ENCODE data around the gene COPB1.

DNA sequence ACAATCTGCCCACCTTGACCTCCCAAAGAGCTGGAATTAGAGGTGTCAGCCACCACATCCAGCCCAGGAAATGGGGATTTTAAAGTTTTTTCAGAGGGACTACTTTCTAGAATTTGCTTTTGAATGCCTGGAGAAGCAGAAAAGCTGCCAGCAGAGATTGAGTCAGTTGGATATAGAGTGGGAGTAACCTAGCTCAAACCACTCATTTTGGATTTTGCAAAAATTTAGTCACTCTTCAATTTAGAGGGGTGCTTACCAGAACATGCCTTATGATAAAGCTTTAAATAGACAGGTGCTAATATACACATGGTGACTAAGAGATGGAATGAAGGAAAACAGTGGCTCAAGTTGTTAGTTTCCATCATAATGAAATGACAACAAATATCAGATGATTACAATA is 47.1 kb upstream of the COPB1 start:
- TF ChIP-seq GATA3 (IDR thresholded peaks at IDR 0.05; ENCODE audit: low read depth, low read length) (no peak), GATA2 (IDR thresholded peaks at IDR 0.05; ENCODE audit: low read depth, low read length) (no peak)
